ENCODE measurements around the gene EDDM3A. TPM values are rescaled to one million over a fixed set of nuclear protein-coding genes. Genes with fewer than 3 reads are reported as not detected.
A peak's percentile ranks its signal among the peaks of the same experiment; 100 is the strongest.
"Not testable (repeated sequence)": the region's sequence is repeated elsewhere in the genome, so short reads cannot be mapped to it uniquely, and the experiment has no call there.

The EDDM3A gene
- total RNA-seq, 2 donors from 2014 or later, result not detected

GRCh38 chr14:20719777-20720176, 25.9 kb upstream of the EDDM3A start:
- no peaks in the 10 kb centered on the region for H3K9me3 ChIP-seq (ENCODE audit: control insufficient read depth, low read length, poor library complexity, severe bottlenecking)
- Mint-ChIP-seq H3K4me3 (no peak overlapping the region), H3K27ac (no peak overlapping the region), H3K27me3 (peaks cover 73% of the 10 kb centered on the region), H3K36me3 (ENCODE audit: low read depth) (peaks cover 4% of the 10 kb centered on the region), H3K4me1 (peaks cover 6% of the 10 kb centered on the region)
- ATAC-seq, result no peak
- DNase-seq, result no peak

GRCh38 chr14:20720741-20721140, 24.9 kb upstream of the EDDM3A start:
- ATAC-seq (no peak), DNase-seq (no peak)
- H3K9me3 ChIP-seq (ENCODE audit: control insufficient read depth, low read length, poor library complexity, severe bottlenecking), result no peaks in the 10 kb centered on the region
- H3K36me3 Mint-ChIP-seq (ENCODE audit: low read depth), result peaks cover 4% of the 10 kb centered on the region
- no peak overlapping the region for H3K4me3 Mint-ChIP-seq
- H3K4me1 Mint-ChIP-seq, result peaks cover 6% of the 10 kb centered on the region
- H3K27me3 Mint-ChIP-seq, result peaks cover 79% of the 10 kb centered on the region
- H3K27ac Mint-ChIP-seq, result no peak overlapping the region

GRCh38 chr14:20722016-20722415, 23.7 kb upstream of the EDDM3A start:
- H3K9me3 ChIP-seq (ENCODE audit: control insufficient read depth, low read length, poor library complexity, severe bottlenecking), result no peaks in the 10 kb centered on the region
- Mint-ChIP-seq H3K36me3 (ENCODE audit: low read depth) (peaks cover 4% of the 10 kb centered on the region), H3K4me3 (no peak overlapping the region), H3K27ac (no peak overlapping the region), H3K4me1 (peaks cover 6% of the 10 kb centered on the region), H3K27me3 (peaks cover 87% of the 10 kb centered on the region)
- ATAC-seq, result no peak
- DNase-seq, result no peak

- Mint-ChIP-seq H3K27me3 (peaks cover 83% of the 10 kb centered on the region), H3K27ac (no peak overlapping the region), H3K36me3 (ENCODE audit: low read depth) (peaks cover 6% of the 10 kb centered on the region), H3K4me3 (peak overlapping the region; percentile 39), H3K4me1 (peaks cover 6% of the 10 kb centered on the region)
- ATAC-seq (no peak), DNase-seq (no peak)
- H3K9me3 ChIP-seq (ENCODE audit: control insufficient read depth, low read length, poor library complexity, severe bottlenecking), result no peaks in the 10 kb centered on the region
These were observed 22.2 kb upstream of the EDDM3A start for GRCh38 chr14:20723488-20723887.

- not testable (repeated sequence) for H3K27ac Mint-ChIP-seq; ATAC-seq; H3K36me3 Mint-ChIP-seq (ENCODE audit: low read depth)
These were observed 19.6 kb upstream of the EDDM3A start for GRCh38 chr14:20726121-20726520.

GRCh38 chr14:20726531-20726930, 19.2 kb upstream of the EDDM3A start:
- H3K9me3 ChIP-seq (ENCODE audit: control insufficient read depth, low read length, poor library complexity, severe bottlenecking), result no peaks in the 10 kb centered on the region
- H3K27ac Mint-ChIP-seq, result no peak overlapping the region
- no peak overlapping the region for H3K4me3 Mint-ChIP-seq
- DNase-seq, result no peak
- H3K4me1 Mint-ChIP-seq, result peaks cover 6% of the 10 kb centered on the region
- ATAC-seq, result no peak
- peaks cover 6% of the 10 kb centered on the region for H3K36me3 Mint-ChIP-seq (ENCODE audit: low read depth)
- peaks cover 69% of the 10 kb centered on the region for H3K27me3 Mint-ChIP-seq

More at GRCh38 chr14:20726121-20726520, 19.6 kb upstream of the EDDM3A start:
- peaks cover 73% of the 10 kb centered on the region for H3K27me3 Mint-ChIP-seq
- H3K9me3 ChIP-seq (ENCODE audit: control insufficient read depth, low read length, poor library complexity, severe bottlenecking); H3K4me3 Mint-ChIP-seq; H3K4me1 Mint-ChIP-seq; DNase-seq: not testable (repeated sequence)

- DNase-seq (no peak), ATAC-seq (no peak)
- H3K9me3 ChIP-seq (ENCODE audit: control insufficient read depth, low read length, poor library complexity, severe bottlenecking), result no peaks in the 10 kb centered on the region
- Mint-ChIP-seq H3K36me3 (ENCODE audit: low read depth) (peaks cover 2% of the 10 kb centered on the region), H3K27ac (no peak overlapping the region), H3K27me3 (peaks cover 35% of the 10 kb centered on the region), H3K4me3 (no peak overlapping the region), H3K4me1 (peaks cover 3% of the 10 kb centered on the region)
These were observed 14.8 kb upstream of the EDDM3A start for GRCh38 chr14:20730891-20731290.

GRCh38 chr14:20732477-20732876, 13.2 kb upstream of the EDDM3A start:
- Mint-ChIP-seq H3K27me3 (peaks cover 23% of the 10 kb centered on the region), H3K4me1 (peaks cover 3% of the 10 kb centered on the region), H3K27ac (no peak overlapping the region), H3K4me3 (no peak overlapping the region), H3K36me3 (ENCODE audit: low read depth) (peaks cover 2% of the 10 kb centered on the region)
- DNase-seq, result no peak
- H3K9me3 ChIP-seq (ENCODE audit: control insufficient read depth, low read length, poor library complexity, severe bottlenecking), result no peaks in the 10 kb centered on the region
- ATAC-seq, result no peak

GRCh38 chr14:20732979-20733635, 12.6 kb upstream of the EDDM3A start:
- ATAC-seq, result no peak

GRCh38 chr14:20733684-20734429, 11.8 kb upstream of the EDDM3A start:
- Mint-ChIP-seq H3K36me3 (ENCODE audit: low read depth) (peaks cover 2% of the 10 kb centered on the region), H3K27ac (no peak overlapping the region), H3K4me1 (peaks cover 3% of the 10 kb centered on the region), H3K4me3 (no peak overlapping the region), H3K27me3 (peaks cover 27% of the 10 kb centered on the region)
- ATAC-seq (no peak), DNase-seq (no peak)
- H3K9me3 ChIP-seq (ENCODE audit: control insufficient read depth, low read length, poor library complexity, severe bottlenecking), result no peaks in the 10 kb centered on the region

More at GRCh38 chr14:20732979-20733635, 12.6 kb upstream of the EDDM3A start:
- H3K27ac Mint-ChIP-seq, result peak overlapping the region; percentile 6
- H3K4me3 Mint-ChIP-seq, result no peak overlapping the region
- DNase-seq, result no peak
- peaks cover 22% of the 10 kb centered on the region for H3K27me3 Mint-ChIP-seq
- H3K4me1 Mint-ChIP-seq, result peaks cover 3% of the 10 kb centered on the region
- no peaks in the 10 kb centered on the region for H3K9me3 ChIP-seq (ENCODE audit: control insufficient read depth, low read length, poor library complexity, severe bottlenecking)
- H3K36me3 Mint-ChIP-seq (ENCODE audit: low read depth), result no peaks in the 10 kb centered on the region

GRCh38 chr14:20734430-20734806, 11.3 kb upstream of the EDDM3A start:
- Mint-ChIP-seq H3K27me3 (peaks cover 33% of the 10 kb centered on the region), H3K36me3 (ENCODE audit: low read depth) (peaks cover 2% of the 10 kb centered on the region), H3K4me3 (no peak overlapping the region), H3K27ac (no peak overlapping the region), H3K4me1 (peaks cover 3% of the 10 kb centered on the region)
- H3K9me3 ChIP-seq (ENCODE audit: control insufficient read depth, low read length, poor library complexity, severe bottlenecking), result no peaks in the 10 kb centered on the region
- ATAC-seq (no peak), DNase-seq (no peak)

- ATAC-seq; DNase-seq; H3K27ac Mint-ChIP-seq; H3K4me1 Mint-ChIP-seq; H3K4me3 Mint-ChIP-seq; H3K36me3 Mint-ChIP-seq (ENCODE audit: low read depth); H3K9me3 ChIP-seq (ENCODE audit: control insufficient read depth, low read length, poor library complexity, severe bottlenecking): not testable (repeated sequence)
- H3K27me3 Mint-ChIP-seq, result peaks cover 35% of the 10 kb centered on the region
These were observed 7.4 kb upstream of the EDDM3A start for GRCh38 chr14:20738292-20738691.

- peaks cover 33% of the 10 kb centered on the region for H3K27me3 Mint-ChIP-seq
- H3K36me3 Mint-ChIP-seq (ENCODE audit: low read depth), result peaks cover 2% of the 10 kb centered on the region
- no peaks in the 10 kb centered on the region for H3K9me3 ChIP-seq (ENCODE audit: control insufficient read depth, low read length, poor library complexity, severe bottlenecking)
- H3K27ac Mint-ChIP-seq, result no peak overlapping the region
- no peak overlapping the region for H3K4me3 Mint-ChIP-seq
- DNase-seq, result no peak
- no peaks in the 10 kb centered on the region for H3K4me1 Mint-ChIP-seq
- no peak for ATAC-seq
These were observed 3.6 kb upstream of the EDDM3A start for GRCh38 chr14:20742132-20742531.

- no peak for ATAC-seq
- H3K9me3 ChIP-seq (ENCODE audit: control insufficient read depth, low read length, poor library complexity, severe bottlenecking), result no peaks in the 10 kb centered on the region
- no peak for DNase-seq
- H3K27ac Mint-ChIP-seq, result no peak overlapping the region
- H3K27me3 Mint-ChIP-seq, result peaks cover 36% of the 10 kb centered on the region
- no peaks in the 10 kb centered on the region for H3K4me1 Mint-ChIP-seq
- H3K36me3 Mint-ChIP-seq (ENCODE audit: low read depth), result peaks cover under 1% of the 10 kb centered on the region
- no peak overlapping the region for H3K4me3 Mint-ChIP-seq
These were observed 2.1 kb upstream of the EDDM3A start for GRCh38 chr14:20743556-20743955.
